ENCODE results near the gene NSD2.

- TF ChIP-seq CTCF (conservative IDR thresholded peaks at IDR 0.05 in 1 of 2, IDR thresholded peaks at IDR 0.05 in 1 of 2; ENCODE audit: low read depth in 1 of 2, low read length in 2 of 2): no peak
- no peak for TF ChIP-seq EZH2 (IDR thresholded peaks at IDR 0.05; ENCODE audit: low read length, missing control alignments)
Measured at GRCh38 chr4:1869530-1870327, 1.5 kb upstream of the NSD2 start.

Data from fibroblast of lung (primary cell).